NCI-H1930 (cell line): ENCODE results near the gene GMDS.

Experiments used
- DNase-seq, 2 experiments: peaks; one replicate each; lab custom pipeline; 2025; lab: John Stamatoyannopoulos, UW

Gene GMDS

DNA sequence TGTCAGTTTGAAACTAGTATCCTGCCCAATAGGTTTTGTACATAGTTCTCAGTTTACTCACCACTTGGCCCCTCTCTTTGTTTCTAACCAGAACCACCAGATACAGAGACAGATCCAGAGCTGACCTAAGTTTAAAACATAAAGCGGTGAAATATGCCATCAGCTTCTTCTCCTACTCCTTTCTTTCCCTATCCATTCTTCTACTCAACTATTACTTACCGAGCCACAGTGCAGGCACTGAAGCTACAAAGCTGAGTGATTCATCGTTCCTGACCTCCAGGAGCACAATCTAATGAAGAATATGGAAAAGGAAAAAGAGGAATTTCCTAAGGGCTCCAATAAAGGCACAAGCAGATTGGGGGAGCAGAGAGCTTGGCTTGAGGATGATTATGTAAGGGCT lies 349.7 kb downstream of the GMDS start:
- no peak for DNase-seq

GRCh38 chr6:1894954-1895353 lies 350.5 kb downstream of the GMDS start:
- no peak for DNase-seq

- DNase-seq = no peak
These were observed 351.8 kb downstream of the GMDS start for GRCh38 chr6:1893470-1894130.

DNA sequence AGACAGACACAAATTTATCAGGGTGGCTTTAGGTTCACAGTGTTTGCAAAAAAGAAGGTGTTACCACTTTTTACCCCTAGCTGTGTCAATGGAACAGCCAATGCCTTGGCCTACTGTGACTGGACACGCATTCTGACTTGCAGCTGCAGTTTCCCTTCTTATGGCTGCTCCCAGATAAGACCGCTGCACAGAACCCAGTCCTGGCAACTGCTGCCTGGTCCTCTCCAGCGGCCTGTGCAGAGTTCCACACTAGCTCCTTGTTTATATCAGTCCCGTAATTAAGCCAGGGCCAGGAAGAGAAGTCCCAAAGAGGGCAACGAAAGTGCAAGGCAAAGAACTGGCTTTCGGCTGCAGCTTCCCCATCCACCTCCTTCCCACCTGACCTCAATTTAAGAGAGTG lies 352.7 kb downstream of the GMDS start:
- DNase-seq = no peak

GRCh38 chr6:1890987-1891386 lies 354.4 kb downstream of the GMDS start:
- no peak for DNase-seq

- DNase-seq = no peak
These were observed 355.3 kb downstream of the GMDS start for GRCh38 chr6:1890071-1890470.

DNA sequence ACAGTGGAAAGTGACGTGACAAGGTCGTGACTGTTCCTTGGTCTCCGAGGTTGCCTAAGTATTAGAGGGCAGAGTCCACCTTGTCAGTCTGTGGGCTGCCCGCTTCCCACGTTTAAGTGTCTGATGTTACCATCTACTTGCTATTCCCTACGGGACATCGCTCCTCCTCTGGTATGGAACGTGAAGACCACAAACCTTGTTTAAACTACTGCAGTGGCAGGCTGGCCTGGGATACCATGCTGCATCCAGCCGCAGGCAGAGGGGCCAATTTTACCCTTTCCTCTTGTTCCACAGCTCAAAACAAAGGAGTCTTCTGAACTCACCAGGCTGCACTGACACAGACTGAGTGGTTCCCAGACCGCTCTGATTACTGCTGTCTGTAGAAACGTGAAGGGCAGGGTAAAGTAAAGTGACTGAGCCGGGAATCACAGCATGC lies 359.8 kb downstream of the GMDS start:
- DNase-seq = no peak

DNA sequence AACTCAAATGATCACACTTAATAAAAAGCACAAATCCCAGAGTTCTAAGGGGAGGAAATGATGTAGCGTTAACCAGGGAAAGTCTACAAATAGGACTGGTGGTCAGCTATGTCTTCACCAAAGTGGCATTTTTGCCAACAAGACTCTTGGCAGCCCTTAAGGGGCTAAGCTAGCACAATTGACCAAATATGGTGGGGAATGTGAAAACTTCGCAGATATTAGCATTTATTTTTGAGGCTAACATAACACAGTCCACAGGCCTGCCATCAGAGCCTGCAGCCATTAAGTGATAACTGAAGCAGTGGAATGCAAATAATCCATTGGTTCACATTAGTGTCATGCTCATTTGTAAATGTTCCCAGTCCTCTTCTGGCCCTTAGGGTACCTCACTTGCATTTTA lies 361.1 kb downstream of the GMDS start:
- DNase-seq = no peak

GRCh38 chr6:1878330-1878729 lies 367.1 kb downstream of the GMDS start:
- no peak for DNase-seq

DNA sequence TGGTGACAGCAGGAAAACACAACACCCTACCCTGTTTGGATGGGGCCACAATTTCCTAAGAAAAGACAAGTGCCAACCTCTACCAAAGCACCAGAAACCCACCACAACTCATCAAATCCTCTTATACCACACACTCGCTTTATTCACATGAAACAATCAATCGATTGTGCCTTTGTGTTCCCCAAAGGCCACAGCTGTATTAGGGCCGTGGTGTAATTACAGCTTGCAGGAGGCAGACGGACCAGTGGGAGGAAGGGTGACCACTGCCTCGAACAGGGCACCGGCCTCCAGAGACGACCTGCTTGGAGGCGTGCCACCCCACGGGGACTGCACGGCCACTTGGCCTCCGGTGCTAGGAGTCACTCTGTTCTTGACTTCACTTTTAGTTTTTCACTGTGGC lies 371.6 kb downstream of the GMDS start:
- DNase-seq = no peak

- no peak for DNase-seq
These were observed 372.7 kb downstream of the GMDS start for GRCh38 chr6:1872649-1873131.

DNA sequence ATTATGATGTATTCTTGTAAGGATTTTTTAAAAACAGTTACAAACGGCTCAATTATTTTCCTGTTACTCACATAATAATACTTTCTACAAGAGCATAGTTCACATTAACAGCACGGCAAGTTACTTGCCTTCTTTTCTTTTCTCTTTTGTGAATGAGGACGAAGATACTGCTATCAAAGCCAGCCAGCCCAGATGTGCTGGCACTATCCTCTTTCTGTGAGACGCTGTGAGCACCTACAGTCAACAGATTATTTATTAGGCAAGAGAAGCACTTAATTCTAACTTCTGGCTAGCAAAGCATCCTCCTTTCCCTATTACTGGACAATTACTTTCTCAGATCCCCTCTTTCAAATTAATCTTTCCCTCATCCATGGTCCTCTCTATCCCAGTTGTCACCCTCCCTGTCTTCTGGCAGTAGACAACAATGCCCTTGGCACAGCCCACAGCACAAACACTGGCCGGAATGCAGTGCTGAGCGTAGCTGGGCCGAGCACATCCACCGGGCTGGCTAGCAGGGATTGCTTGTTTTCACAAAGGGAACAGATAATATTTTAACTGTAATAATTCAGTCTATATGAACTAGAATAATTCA lies 373.6 kb downstream of the GMDS start:
- DNase-seq = no peak

GRCh38 chr6:1870932-1871331 lies 374.5 kb downstream of the GMDS start:
- no peak for DNase-seq

GRCh38 chr6:1870251-1870650 lies 375.2 kb downstream of the GMDS start:
- DNase-seq = no peak

GRCh38 chr6:1869769-1870168 lies 375.6 kb downstream of the GMDS start:
- no peak for DNase-seq

- no peak for DNase-seq
These were observed 376.1 kb downstream of the GMDS start for GRCh38 chr6:1869308-1869707.

- no peak for DNase-seq
These were observed 376.7 kb downstream of the GMDS start for GRCh38 chr6:1868561-1869261.

DNA sequence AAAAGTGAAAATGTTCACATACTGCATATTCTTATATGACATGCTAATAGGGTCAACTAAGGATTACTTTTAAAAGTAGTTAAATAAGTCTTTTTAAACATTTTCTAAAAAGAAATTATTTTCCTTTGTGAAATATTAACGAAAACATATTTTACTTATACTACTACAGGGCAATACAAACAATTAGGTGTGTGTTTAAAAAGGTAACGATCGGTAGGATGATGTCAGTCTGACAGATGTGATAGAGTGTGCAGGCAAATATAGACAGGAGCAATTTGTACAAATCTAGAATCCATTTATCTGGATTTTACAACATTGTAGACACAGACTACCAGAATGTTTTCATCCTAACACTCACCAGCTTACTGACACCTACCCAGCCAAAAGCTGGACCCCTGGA lies 378.2 kb downstream of the GMDS start:
- no peak for DNase-seq

DNA sequence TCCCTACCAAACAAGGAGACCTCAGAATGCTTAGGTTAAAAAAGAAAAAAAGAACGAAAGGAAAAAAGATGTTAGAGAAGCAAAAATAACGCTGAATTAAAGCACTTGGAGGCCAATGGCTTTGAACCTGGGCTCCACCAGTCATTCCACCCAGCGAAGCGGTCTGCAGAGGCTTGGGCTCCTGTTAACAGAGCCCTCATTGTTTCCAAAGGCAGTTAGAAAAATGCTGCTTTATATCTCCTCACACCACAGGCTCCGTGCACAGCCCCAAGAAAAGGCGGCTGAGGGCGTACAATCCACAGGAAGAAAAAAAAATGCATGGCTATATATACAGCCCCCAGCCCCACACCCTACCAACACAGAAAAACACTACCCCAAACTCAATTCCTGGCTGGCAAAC lies 379.8 kb downstream of the GMDS start:
- no peak for DNase-seq

DNA sequence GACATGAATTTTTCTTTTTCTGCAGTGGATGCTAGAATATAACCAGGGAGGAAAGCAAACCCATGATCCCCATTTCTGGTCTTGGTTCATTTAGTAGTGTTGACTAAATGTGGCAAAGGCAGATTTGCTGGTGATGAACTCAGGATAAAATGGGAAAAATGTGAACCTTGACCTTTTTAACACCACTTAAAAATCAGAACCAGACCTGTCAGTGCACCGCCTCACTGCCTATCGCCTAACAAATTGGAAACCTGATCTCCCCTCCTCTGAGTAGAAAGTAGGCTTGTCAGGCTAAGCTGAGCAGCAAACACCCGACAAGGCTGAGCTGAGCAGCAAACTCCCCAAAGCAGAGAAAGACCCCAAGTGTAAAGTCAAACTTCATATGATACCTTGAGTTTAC lies 380.9 kb downstream of the GMDS start:
- no peak for DNase-seq

DNA sequence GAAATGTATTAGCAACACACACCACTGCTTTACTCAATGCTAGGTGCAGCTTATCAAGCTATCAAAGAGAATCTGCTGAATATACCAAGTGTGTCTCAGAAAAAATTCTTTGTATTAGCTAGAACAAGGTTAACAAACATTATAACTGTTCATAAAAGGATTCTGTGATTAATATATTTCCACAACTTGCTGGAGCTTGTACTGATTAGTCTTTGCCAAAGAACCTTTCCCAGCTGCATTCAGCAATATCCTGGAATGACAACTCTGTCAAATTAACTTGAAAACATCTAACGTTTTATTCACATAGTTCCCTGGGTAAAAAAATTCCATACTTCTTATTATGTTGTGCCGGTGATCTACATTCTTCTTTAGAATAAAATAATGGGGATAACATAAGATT lies 383.0 kb downstream of the GMDS start:
- no peak for DNase-seq

DNA sequence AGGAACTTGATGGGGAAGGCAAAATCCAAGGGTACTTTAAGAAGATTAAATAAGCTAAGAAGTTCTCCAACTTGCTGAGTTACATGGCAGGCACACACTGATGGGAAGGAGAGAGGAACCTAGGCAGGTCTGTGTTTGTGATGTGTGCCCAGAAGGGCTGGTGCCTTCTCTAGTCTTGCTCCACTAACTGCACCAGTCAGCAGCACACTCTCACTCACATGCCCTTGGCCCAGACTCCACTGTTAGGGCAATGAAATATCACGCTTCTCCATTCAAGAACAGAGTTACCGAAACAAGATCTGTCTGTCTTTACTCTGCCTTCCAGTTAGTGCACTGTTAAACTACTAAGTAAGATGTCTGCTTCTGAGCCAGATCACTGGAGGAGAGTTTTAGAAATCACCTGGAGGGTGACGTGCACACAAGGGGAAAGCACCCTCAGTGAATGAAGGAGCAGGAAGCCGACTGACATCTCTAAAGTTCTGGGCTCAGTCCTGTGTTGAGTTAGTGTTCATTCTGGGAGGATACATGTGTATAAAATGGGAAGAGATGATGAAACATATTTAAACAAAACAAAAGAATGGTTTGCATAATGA lies 384.6 kb downstream of the GMDS start:
- no peak for DNase-seq

- DNase-seq = no peak
These were observed 386.5 kb downstream of the GMDS start for GRCh38 chr6:1858859-1859258.
